GM12801 (cell line): ENCODE results near the gene ADGRV1.

ENCODE experiments used
- CTCF ChIP-seq: IDR thresholded peaks from one replicate; pipeline ENCODE4 v1.5.1; 2011; ENCODE audit warnings: control low read depth; ENCODE audit not compliant: insufficient read length; ENCODE audit errors: extremely low read depth

Gene ADGRV1

DNA sequence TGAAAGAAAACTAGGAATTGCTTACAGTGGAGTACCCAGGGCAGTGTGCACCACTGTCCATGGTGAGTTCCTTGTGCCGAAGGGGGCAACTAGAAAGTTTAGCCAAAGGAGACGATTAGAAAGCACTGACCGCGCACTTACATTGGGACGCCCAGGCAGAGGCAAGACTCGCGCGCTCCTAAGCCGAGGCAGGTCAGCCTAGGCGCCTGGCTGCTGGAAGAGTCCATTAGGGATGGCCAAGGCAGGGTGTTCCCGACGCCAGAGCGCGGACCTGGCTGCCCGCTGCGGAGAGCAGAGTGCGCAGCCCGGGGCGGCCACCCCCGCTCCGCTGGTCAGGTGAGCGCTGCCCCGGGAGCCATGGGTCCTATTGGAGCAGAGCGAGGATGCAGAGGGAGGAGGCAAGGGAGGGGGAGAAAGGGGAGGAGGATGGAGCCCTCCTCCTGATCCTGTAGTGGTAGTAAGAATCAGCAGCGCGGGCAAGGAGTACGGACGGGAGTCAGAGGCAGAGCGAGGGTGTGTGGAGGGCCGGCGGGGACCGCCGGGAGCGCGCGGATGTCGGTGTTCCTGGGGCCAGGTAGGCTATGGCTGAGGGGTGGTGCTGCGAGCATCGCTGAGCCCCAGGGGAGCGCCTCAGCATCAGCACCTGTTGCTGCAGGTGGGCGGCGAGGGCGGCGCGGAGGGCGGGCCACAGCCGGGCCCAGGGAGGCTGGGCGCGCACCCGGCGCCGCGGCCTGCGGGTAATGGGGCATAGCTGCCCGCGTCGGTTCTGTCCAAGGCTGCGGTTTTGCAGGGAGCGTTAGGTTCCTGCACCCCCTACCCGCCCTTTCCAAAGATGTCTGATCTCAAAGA lies at the start of gene ADGRV1:
TSS of gene ADGRV1 (plus strand) at position 454 of the 849 bp plus-strand sequence. CDS start at position 553, 99 bp downstream.
- no peak for TF ChIP-seq CTCF

DNA sequence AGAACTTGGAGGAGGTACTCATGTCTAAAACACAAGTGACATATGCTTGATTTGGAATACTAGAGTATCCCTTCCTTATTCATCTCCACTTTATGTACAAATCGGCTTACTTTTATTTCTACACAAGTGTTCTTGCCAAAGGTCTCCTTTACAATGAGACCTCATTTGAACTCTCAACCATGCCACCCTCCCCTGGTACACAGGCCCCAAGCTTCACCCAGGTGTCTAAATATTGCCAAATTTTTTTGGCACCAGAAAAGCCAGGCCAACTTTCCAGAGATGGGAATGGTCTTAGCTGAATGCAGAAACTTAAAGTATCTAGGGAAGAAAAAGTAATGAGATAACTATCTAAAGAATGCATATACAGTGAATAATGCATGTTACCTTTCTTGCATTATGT lies 48.2 kb upstream of the ADGRV1 start:
- no peak for TF ChIP-seq CTCF

DNA sequence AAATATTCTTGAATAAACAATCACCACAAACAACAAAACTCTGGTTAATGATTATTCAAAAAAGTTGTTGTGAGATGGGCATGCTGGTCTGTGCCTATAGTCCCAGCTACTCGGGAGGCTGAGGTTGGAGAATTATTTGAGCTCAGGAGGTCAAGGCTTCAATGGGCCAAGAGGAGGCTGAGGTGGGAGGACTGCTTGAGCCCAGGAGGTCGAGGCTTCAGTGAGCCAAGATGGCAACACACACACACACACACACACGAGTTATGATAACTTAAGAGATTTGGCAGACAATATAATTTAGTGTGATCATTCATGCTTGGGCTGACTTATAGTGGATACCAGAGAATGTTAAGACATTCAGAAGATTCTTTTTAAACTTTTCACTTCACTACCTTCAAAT lies 44.1 kb upstream of the ADGRV1 start:
- no peak for TF ChIP-seq CTCF

GRCh38 chr5:90518661-90519060 lies 39.9 kb upstream of the ADGRV1 start:
- TF ChIP-seq CTCF = no peak

GRCh38 chr5:90519081-90519480 lies 39.5 kb upstream of the ADGRV1 start:
- TF ChIP-seq CTCF = no peak

GRCh38 chr5:90528601-90529193 lies 29.9 kb upstream of the ADGRV1 start:
- TF ChIP-seq CTCF = no peak

DNA sequence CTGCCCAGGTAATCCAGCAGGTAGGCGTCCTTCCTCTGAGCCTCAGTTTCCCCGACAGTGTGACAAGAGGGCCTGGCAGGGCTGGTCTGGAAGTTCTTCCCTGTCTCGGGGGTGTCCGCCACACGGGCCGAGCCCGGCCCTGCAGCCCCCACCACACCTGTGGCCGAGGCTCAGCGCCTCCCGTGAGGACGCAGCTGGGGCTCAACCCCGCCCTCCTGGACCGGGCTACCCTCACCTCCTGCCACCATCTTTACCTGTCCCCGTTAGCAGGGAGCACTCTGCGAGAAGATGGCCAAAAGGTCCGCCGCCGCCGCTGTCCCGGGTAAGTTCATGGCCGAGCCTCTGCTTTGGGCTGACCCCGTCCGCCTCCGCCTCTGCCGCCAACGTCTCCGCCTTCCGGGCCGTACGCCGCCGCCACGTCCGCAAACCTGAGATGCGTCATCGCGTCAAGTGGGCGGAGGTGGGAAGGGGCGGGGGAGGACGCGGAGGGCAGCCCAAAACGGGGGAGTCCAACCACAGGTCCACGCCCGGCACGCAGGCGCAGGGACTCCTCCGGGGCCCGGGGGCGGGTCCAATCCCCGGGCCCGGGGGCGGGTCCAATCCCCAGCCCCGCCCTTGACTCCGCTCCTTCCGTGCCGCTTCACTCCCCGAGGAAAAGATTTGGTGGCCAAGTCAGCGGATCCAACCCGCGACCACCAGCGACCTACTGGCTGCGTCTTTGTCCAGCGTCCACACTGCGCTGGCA lies 29.2 kb upstream of the ADGRV1 start, which contains the start of gene LYSMD3:
TSS of gene LYSMD3 (minus strand) at position 391 of the 745 bp plus-strand sequence. CDS start 4,295 bp downstream, outside the sequence.
- no peak for TF ChIP-seq CTCF
